DOHH2 (cell line): ENCODE data around the gene SRGAP3.

Experiments
- H3F3A ChIP-seq: fragments of 200-600 bp; sonication (generic), shearing (Covaris generic); 2 replicates; pipeline ENCODE4 v1.6.0; 2016; ENCODE audit warnings: antibody characterized with exemption, mild to moderate bottlenecking; ENCODE audit not compliant: control insufficient read depth, insufficient read depth
- H3K27ac ChIP-seq: fragments of 200-600 bp; sonication (generic); 2 replicates; pipeline ENCODE4 v1.5.1; 2014; ENCODE audit warnings: low read depth, mild to moderate bottlenecking, low read length, moderate library complexity
- H3K27me3 ChIP-seq: fragments of 200-600 bp; sonication (generic); 2 replicates; pipeline ENCODE4 v1.6.1; 2014; ENCODE audit warnings: mild to moderate bottlenecking, low read length, mixed read lengths; ENCODE audit not compliant: control insufficient read depth
- H3K36me3 ChIP-seq: fragments of 200-600 bp; sonication (generic); 2 replicates; pipeline ENCODE4 v1.6.1; 2014; ENCODE audit warnings: mild to moderate bottlenecking, low read length, moderate library complexity, mixed read lengths; ENCODE audit not compliant: control insufficient read depth
- H3K4me1 ChIP-seq: fragments of 200-600 bp; sonication (generic); 2 replicates; pipeline ENCODE4 v1.6.1; 2014; ENCODE audit warnings: mild to moderate bottlenecking, low read length, mixed read lengths; ENCODE audit not compliant: control insufficient read depth
- H3K4me2 ChIP-seq: fragments of 200-600 bp; sonication (generic); 2 replicates; pipeline ENCODE4 v1.6.0; 2014; ENCODE audit warnings: mild to moderate bottlenecking, low read length, moderate library complexity
- H3K4me3 ChIP-seq: fragments of 200-600 bp; sonication (generic); 2 replicates; pipeline ENCODE4 v1.5.1; 2014; ENCODE audit warnings: mild to moderate bottlenecking, low read length, mixed read lengths
- H3K79me2 ChIP-seq: fragments of 200-600 bp; sonication (generic); 2 replicates; pipeline ENCODE4 v1.6.1; 2014; ENCODE audit warnings: mild to moderate bottlenecking, low read length, mixed read lengths; ENCODE audit not compliant: control insufficient read depth
- H3K9me2 ChIP-seq: fragments of 200-600 bp; sonication (generic); replicated peaks from 2 replicates; pipeline ENCODE4 v1.6.1; 2014; ENCODE audit warnings: mild to moderate bottlenecking, low read length, mixed read lengths; ENCODE audit not compliant: control insufficient read depth
- H3K9me3 ChIP-seq: fragments of 200-600 bp; sonication (generic); 2 replicates; pipeline ENCODE4 v1.6.1; 2014; ENCODE audit warnings: antibody characterized with exemption, low read length, mixed read lengths; ENCODE audit not compliant: control insufficient read depth, insufficient read depth
- H4K20me1 ChIP-seq: fragments of 200-600 bp; sonication (generic); 2 replicates; pipeline ENCODE4 v1.6.0; 2014; ENCODE audit warnings: low read depth, mild to moderate bottlenecking, antibody characterized with exemption, low read length, moderate library complexity; ENCODE audit not compliant: control insufficient read depth, insufficient read depth
- EZH2phosphoT487 ChIP-seq: fragments of 200-600 bp; sonication (generic); IDR thresholded peaks from 2 replicates; pipeline ENCODE4 v1.6.1; 2017; ENCODE audit warnings: borderline replicate concordance, mild to moderate bottlenecking, antibody characterized with exemption, low read length, moderate library complexity, mixed read lengths
- TF ChIP-seq, protein P1 (sequence below): fragments of 200-600 bp; sonication (generic); IDR thresholded peaks from one replicate; pipeline ENCODE4 v1.5.1; 2014; ENCODE audit warnings: antibody characterized with exemption, mild to moderate bottlenecking, low read depth, low read length; ENCODE audit not compliant: poor library complexity, severe bottlenecking

SRGAP3 gene

DNA sequence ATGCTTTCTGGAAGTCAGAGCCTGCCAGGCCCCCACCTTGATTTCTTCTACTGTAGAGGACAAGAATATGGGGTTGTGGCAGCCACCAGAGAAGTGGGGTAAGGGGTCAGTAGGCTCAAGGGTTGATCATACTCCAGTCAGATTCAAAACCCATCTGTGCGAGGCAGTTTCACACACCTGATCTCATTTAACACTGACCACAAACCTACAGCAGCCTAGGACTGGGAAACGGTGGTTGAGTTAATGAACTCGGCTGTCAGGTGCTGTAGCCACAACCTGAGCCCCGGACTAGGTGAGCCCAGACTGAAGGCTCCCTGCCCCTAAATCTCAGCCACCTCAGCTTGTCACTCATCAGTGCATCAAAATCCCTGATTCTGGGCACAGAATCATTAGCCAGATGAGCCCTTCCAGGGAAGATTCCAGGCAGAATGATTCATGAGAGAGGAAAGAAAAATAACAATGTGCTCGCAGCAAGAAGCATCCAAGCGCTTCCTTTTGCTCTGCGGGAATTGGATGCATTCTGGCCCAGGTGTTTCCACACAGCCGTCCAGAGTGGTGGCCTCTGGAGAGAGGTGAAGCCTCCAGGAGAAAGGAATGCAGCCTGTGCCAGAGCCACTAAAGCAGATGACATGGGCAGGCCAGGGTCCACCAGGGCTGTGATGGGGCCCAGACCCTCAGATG is 102.1 kb downstream of the SRGAP3 start:
- H3K4me3 ChIP-seq: no peak overlapping the region
- H3K9me2 ChIP-seq: no peaks in the 10 kb centered on the region
- H3K9me3 ChIP-seq: peaks cover 8% of the 10 kb centered on the region
- H3K36me3 ChIP-seq: no peaks in the 10 kb centered on the region
- no peak overlapping the region for H3K27ac ChIP-seq
- no peaks in the 10 kb centered on the region for H4K20me1 ChIP-seq
- H3K4me2 ChIP-seq: no peak overlapping the region
- no peaks in the 10 kb centered on the region for H3K4me1 ChIP-seq
- no peaks in the 10 kb centered on the region for H3F3A ChIP-seq
- peaks cover 2% of the 10 kb centered on the region; the same call in 1 of the 2 replicates for H3K27me3 ChIP-seq
- no peaks in the 10 kb centered on the region for H3K79me2 ChIP-seq
- TF ChIP-seq EZH2phosphoT487: no peak
- TF ChIP-seq, protein P1, sequence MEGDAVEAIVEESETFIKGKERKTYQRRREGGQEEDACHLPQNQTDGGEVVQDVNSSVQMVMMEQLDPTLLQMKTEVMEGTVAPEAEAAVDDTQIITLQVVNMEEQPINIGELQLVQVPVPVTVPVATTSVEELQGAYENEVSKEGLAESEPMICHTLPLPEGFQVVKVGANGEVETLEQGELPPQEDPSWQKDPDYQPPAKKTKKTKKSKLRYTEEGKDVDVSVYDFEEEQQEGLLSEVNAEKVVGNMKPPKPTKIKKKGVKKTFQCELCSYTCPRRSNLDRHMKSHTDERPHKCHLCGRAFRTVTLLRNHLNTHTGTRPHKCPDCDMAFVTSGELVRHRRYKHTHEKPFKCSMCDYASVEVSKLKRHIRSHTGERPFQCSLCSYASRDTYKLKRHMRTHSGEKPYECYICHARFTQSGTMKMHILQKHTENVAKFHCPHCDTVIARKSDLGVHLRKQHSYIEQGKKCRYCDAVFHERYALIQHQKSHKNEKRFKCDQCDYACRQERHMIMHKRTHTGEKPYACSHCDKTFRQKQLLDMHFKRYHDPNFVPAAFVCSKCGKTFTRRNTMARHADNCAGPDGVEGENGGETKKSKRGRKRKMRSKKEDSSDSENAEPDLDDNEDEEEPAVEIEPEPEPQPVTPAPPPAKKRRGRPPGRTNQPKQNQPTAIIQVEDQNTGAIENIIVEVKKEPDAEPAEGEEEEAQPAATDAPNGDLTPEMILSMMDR: no peak

DNA sequence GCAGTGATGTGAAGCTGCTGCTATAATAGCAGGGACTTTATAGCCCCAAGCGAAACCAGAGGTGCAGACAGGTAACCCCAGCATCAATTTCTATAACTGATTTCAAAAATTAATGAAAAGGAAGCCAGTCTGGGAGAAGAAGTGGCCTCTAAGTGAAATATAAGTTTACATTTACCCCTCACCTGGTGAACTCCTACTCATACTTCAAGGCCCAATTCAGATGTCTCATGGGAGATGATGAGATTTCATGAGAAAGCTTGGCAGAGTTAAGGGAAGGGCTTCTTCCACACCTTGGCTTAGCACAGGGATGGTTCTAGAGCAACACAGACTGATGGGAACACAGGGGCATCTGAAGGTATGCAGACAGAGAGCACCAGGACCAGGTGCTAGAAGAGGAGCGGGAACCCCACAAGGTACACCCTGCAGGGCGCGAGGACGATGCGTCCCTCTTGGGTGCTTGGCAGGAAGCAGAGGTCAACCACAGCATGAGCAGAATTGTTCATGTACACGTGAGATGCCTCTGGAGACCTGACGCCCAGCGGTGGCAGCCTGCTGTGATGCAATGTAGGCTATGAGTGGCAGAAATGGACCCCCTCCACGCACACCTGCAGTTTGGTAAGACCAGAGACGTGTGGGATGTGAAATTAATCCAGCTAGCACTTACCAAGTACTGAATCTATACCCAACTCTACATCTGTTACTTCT is 102.9 kb downstream of the SRGAP3 start:
- Histone ChIP-seq H3K27me3 (peaks cover 2% of the 10 kb centered on the region; the same call in 1 of the 2 replicates), H3F3A (no peaks in the 10 kb centered on the region), H3K9me3 (peaks cover 8% of the 10 kb centered on the region), H3K9me2 (no peaks in the 10 kb centered on the region), H3K4me2 (no peak overlapping the region), H3K4me1 (no peaks in the 10 kb centered on the region), H3K36me3 (no peaks in the 10 kb centered on the region), H3K27ac (no peak overlapping the region), H3K4me3 (no peak overlapping the region), H4K20me1 (no peaks in the 10 kb centered on the region), H3K79me2 (no peaks in the 10 kb centered on the region)
- TF ChIP-seq, protein P1: no peak
- no peak for TF ChIP-seq EZH2phosphoT487

DNA sequence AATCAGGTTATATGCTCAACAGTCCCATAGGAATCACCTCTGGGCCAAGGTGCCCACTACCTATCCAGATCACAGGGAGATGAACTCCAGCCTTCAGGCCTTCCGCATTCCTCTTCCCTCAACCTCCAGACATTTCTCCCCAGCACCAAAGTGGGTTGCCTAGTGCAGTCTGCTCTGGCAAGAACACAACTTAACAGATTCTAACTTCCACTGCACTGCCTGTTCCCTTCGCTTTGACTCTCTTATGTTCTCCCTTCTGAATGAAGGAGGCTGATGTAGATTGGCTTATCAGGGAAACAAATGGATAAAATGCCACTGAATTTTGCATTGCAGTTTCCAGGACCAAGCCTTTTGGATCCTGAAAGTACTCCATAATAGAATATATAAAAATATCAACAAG is 106.3 kb downstream of the SRGAP3 start:
- TF ChIP-seq EZH2phosphoT487: no peak
- TF ChIP-seq, protein P1: no peak
- no peaks in the 10 kb centered on the region for H3K36me3 ChIP-seq
- no peak overlapping the region for H3K4me2 ChIP-seq
- no peak overlapping the region for H3K4me3 ChIP-seq
- H3K27ac ChIP-seq: no peak overlapping the region
- H3F3A ChIP-seq: no peaks in the 10 kb centered on the region
- peaks cover 5% of the 10 kb centered on the region for H3K27me3 ChIP-seq
- no peaks in the 10 kb centered on the region for H3K9me2 ChIP-seq
- no peaks in the 10 kb centered on the region for H3K4me1 ChIP-seq
- no peaks in the 10 kb centered on the region for H3K79me2 ChIP-seq
- H4K20me1 ChIP-seq: no peaks in the 10 kb centered on the region
- H3K9me3 ChIP-seq: no peaks in the 10 kb centered on the region
